WTC11 (cell line): ENCODE results near the gene BAIAP3.

Source experiments
- ARID4B ChIP-seq: sonication (generic); formaldehyde crosslinking; IDR thresholded peaks from 2 replicates; pipeline ENCODE4 v1.8.0; 2023; ENCODE audit warnings: missing genetic modification reagents, mild to moderate bottlenecking, borderline replicate concordance
- FOXK1 ChIP-seq: sonication (generic); formaldehyde crosslinking; IDR thresholded peaks from 2 replicates; pipeline ENCODE4 v1.8.0; 2022; ENCODE audit warnings: mild to moderate bottlenecking, moderate library complexity, missing genetic modification reagents
- HMGXB4 ChIP-seq: sonication (generic); formaldehyde crosslinking; IDR thresholded peaks from 2 replicates; pipeline ENCODE4 v1.8.1; 2023; ENCODE audit warnings: mild to moderate bottlenecking, moderate library complexity, missing genetic modification reagents
- MLX ChIP-seq: sonication (generic); formaldehyde crosslinking; IDR thresholded peaks from 2 replicates; pipeline ENCODE4 v1.8.1; 2023; ENCODE audit warnings: mild to moderate bottlenecking, missing genetic modification reagents, moderate library complexity
- NR2C2 ChIP-seq: sonication (generic); formaldehyde crosslinking; IDR thresholded peaks from 2 replicates; pipeline ENCODE4 v1.8.0; 2022; ENCODE audit warnings: mild to moderate bottlenecking, missing genetic modification reagents
- OVOL2 ChIP-seq: fragments of 250-450 bp; sonication (Bioruptor Pico); IDR thresholded peaks from 2 replicates; pipeline ENCODE4 v1.9.0; 2021; ENCODE audit warnings: mild to moderate bottlenecking, borderline replicate concordance
- SP1 ChIP-seq: sonication (generic); formaldehyde crosslinking; conservative IDR thresholded peaks from 2 replicates; pipeline ENCODE4 v1.8.1; 2022; ENCODE audit warnings: missing genetic modification reagents
- USF2 ChIP-seq: sonication (generic); formaldehyde crosslinking; IDR thresholded peaks from 2 replicates; pipeline ENCODE4 v1.8.1; 2023; ENCODE audit warnings: mild to moderate bottlenecking, missing genetic modification reagents, moderate library complexity
- ZNF232 ChIP-seq: sonication (generic); formaldehyde crosslinking; IDR thresholded peaks from 2 replicates; pipeline ENCODE4 v1.8.0; 2022; ENCODE audit warnings: mild to moderate bottlenecking, missing genetic modification reagents
- ZNF317 ChIP-seq: sonication (generic); formaldehyde crosslinking; IDR thresholded peaks from 2 replicates; pipeline ENCODE4 v1.8.1; 2023; ENCODE audit warnings: low read depth, mild to moderate bottlenecking, moderate library complexity, missing genetic modification reagents, borderline replicate concordance
- ZNF416 ChIP-seq: fragments of 250-450 bp; sonication (Bioruptor Pico); IDR thresholded peaks from 2 replicates; pipeline ENCODE4 v1.9.0; 2021; ENCODE audit warnings: mild to moderate bottlenecking, inconsistent platforms
- ZNF532 ChIP-seq: fragments of 250-450 bp; sonication (Bioruptor Pico); IDR thresholded peaks from 2 replicates; pipeline ENCODE4 v1.9.0; 2021; ENCODE audit warnings: mild to moderate bottlenecking, borderline replicate concordance

- TF ChIP-seq NR2C2 = no peak
- no peak for TF ChIP-seq ZNF532
- no peak for TF ChIP-seq ZNF416 (CRISPR knock-in tag)
- no peak for TF ChIP-seq ZNF317
- TF ChIP-seq MLX (CRISPR knock-in tag) = no peak
- TF ChIP-seq FOXK1 (CRISPR knock-in tag) = no peak
- no peak for TF ChIP-seq OVOL2
- TF ChIP-seq ZNF232 (CRISPR knock-in tag) = no peak
- TF ChIP-seq SP1 = no peak
- no peak for TF ChIP-seq HMGXB4 (CRISPR knock-in tag)
- no peak for TF ChIP-seq USF2 (CRISPR knock-in tag)
- no peak for TF ChIP-seq ARID4B (CRISPR knock-in tag)
These were observed 18.9 kb upstream of the BAIAP3 start for GRCh38 chr16:1314399-1315068.
